LNCaP clone FGC (cell line): ENCODE data around the gene MARS2.
"Not testable (repeated sequence)": the region's sequence is repeated elsewhere in the genome, so short reads cannot be mapped to it uniquely, and the experiment has no call there.

ENCODE experiments used
- DNase-seq: peaks from one replicate; pipeline ENCODE4 v3.0.0-alpha.2; 2011; ENCODE audit warnings: low read depth
- H3K4me3 ChIP-seq: 2 replicates; pipeline ENCODE4 v1.5.1; 2011; ENCODE audit warnings: mild to moderate bottlenecking, low read depth, low read length, control low read depth
- TF ChIP-seq, protein P1 (sequence below): IDR thresholded peaks from 2 replicates; pipeline ENCODE4 v1.5.1; 2012; ENCODE audit warnings: mild to moderate bottlenecking; ENCODE audit not compliant: control insufficient read depth, insufficient read depth; ENCODE audit errors: extremely low read depth

Gene MARS2

DNA sequence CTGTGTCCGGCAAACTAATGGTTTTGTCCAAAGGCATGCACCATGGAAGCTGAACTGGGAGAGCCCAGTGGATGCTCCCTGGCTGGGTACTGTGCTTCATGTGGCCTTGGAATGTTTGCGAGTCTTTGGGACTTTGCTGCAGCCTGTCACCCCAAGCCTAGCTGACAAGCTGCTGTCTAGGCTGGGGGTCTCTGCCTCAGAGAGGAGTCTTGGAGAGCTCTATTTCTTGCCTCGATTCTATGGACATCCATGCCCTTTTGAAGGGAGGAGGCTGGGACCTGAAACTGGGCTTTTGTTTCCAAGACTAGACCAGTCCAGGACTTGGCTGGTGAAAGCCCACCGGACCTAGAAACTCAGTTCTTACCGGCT is 1.7 kb downstream of the MARS2 start:
- TF ChIP-seq, protein P1, sequence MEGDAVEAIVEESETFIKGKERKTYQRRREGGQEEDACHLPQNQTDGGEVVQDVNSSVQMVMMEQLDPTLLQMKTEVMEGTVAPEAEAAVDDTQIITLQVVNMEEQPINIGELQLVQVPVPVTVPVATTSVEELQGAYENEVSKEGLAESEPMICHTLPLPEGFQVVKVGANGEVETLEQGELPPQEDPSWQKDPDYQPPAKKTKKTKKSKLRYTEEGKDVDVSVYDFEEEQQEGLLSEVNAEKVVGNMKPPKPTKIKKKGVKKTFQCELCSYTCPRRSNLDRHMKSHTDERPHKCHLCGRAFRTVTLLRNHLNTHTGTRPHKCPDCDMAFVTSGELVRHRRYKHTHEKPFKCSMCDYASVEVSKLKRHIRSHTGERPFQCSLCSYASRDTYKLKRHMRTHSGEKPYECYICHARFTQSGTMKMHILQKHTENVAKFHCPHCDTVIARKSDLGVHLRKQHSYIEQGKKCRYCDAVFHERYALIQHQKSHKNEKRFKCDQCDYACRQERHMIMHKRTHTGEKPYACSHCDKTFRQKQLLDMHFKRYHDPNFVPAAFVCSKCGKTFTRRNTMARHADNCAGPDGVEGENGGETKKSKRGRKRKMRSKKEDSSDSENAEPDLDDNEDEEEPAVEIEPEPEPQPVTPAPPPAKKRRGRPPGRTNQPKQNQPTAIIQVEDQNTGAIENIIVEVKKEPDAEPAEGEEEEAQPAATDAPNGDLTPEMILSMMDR = no peak
- DNase-seq = no peak
- H3K4me3 ChIP-seq = peak overlapping the region; percentile 89

DNA sequence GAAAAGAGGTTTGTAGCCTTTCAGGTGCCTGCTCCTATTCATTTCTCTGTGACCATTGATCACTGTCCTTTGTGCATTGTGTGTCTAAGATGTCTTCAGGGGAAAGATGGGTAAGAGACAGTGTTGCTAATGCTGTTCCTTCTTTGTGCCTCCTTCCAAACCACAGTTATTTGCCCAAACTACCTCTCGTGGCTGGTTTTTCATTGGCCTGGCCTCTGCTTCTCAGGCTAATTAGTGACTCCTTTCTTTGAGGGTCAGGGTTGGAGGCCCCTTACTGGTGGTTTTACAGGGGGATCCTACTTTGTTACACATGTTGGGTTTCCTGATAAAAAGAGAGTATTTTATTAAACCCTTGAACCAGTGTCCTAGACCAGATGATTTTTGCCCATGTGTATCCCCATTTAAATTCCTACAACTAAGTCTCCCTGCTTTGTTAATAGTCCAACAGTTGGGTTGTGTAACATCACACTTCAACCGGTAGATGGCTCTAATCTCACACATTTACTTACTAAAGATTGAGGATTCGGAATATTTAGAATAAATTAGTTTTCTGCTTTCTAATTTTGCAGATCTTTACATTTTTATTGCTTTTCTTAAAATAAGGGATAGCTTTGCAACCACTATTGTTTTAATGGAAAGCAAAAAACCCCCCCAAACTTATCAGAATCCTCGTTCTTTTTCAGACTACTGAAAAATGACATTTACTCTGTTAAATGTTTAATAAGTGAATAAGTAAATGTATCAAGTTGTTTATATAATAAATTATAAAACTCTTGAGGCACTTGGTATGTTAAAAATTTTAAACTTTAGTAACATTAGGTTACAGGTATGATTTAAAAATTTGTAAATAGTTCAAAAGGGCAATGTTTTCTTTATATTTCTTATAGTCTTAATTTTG is 2.4 kb downstream of the MARS2 start:
- TF ChIP-seq, protein P1 = peak; percentile 73
- peak overlapping the region; percentile 89 for H3K4me3 ChIP-seq
- DNase-seq = no peak

DNA sequence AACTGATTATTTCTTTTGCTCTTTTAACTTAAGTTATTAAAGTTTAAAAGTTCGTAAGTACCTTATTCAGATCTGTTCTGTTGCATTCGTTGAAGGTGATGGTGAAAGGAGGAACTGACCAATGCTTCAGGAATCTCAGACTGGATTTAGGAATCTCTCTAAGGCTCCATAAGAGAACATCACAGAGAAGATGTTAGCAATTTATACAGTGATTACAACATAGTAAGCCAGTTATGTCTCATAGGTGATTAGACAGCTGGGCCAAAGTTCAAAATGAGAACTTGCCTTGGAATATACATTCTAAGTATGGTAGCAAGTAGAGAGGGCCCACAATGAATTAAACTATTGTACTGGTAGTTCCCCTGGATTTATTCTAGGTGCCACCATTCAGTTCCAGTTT is 3.2 kb downstream of the MARS2 start:
- H3K4me3 ChIP-seq = no peak overlapping the region
- DNase-seq = no peak
- TF ChIP-seq, protein P1 = no peak

GRCh38 chr2:197709140-197709539 is 4.0 kb downstream of the MARS2 start:
- H3K4me3 ChIP-seq, DNase-seq: not testable (repeated sequence)

DNA sequence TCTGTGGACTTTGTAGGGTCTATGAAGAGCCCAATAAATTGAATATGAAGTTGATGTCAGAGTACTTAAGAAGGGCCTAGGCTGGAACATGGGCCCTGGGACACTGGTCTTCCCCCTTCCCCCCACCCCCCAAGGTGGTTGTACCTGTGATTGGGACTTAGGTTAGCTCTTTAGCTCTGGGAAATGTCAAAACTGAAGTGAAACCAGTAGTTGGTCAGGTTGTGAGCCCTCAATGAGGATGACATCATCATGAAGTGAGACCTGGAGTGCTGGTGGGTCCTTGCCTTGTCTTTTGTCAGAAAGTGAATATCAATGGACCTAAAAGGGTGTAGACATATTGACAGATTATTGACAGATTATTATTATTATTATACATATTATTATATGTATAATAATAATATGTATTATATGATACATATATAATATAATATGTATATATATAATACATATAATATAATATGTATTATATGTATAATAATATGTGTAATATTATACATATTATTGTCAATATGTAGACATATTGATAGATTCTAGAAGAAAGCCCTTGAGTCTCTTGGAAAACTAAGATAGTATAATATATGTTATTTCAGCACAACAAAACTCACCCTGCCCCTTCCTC is 5.4 kb downstream of the MARS2 start:
- no peak overlapping the region for H3K4me3 ChIP-seq
- TF ChIP-seq, protein P1 = no peak
- DNase-seq = no peak

GRCh38 chr2:197711578-197711977 is 6.4 kb downstream of the MARS2 start:
- no peak overlapping the region for H3K4me3 ChIP-seq
- no peak for DNase-seq
- TF ChIP-seq, protein P1 = no peak

DNA sequence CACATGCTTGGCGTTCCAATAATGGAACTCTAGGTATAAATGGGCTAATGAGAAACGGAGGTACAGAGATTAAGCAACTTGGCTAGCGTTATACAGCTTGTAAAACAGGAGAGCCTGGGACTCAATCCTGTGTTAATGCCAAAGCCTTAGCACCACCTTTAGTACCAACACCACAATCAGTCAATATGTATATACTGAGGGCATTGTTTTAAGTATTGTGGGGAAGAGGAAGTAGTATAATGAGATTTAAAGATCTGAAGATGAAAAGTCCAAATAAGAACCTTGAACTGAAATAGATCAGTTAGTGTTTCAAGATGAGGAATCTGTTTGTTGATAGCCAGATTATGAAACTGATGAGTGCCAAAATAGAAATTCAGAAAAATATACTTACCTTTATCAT is 8.1 kb downstream of the MARS2 start:
- TF ChIP-seq, protein P1 = no peak
- no peak for DNase-seq
- H3K4me3 ChIP-seq = no peak overlapping the region
